Left forelimb (tissue), 1 donor: ENCODE measurements around the gene RAMP2.
"Not testable (repeated sequence)": the region's sequence is repeated elsewhere in the genome, so short reads cannot be mapped to it uniquely, and the experiment has no call there.

ENCODE experiments used
- DNase-seq: peaks from one replicate; pipeline ENCODE4 v3.0.0-alpha.2; 2018; ENCODE audit warnings: low spot score

Gene RAMP2

DNA sequence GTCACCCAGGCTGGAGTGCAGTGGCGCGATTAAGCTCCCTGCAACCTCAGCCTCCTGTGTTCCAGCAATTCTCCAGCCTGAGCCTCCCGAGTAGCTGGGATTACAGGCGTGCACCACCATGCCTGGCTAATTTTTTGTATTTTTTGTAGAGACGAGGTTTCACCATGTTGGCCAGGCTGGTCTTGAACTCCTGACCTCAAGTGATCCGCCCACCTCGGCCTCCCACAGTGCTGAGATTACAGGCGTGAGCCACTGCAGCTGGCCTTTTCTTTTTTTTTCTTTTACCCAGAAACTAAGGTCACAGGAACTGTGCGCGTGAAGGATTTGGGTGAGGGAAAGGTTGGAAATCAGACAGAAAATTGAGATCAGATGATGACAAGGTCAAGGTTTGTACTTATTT lies 8.9 kb downstream of the RAMP2 start:
- not testable (repeated sequence) for DNase-seq

DNA sequence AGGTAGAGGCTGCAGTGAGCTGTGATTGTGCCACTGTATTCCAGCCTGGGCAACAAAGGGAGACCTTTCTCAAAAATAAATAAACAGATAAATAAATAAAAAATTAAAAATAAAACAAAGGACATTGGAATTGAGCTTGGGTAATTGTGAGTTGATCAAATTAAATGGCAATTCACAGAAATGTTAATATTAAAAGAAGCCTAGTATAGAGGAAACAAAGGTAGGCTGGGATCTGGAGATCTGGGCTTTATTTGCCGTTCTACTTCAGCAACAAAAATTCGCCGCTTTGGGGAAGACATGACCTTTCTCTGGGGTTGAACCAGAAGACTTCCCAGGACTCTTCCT lies 11.9 kb downstream of the RAMP2 start:
- DNase-seq, result no peak

DNA sequence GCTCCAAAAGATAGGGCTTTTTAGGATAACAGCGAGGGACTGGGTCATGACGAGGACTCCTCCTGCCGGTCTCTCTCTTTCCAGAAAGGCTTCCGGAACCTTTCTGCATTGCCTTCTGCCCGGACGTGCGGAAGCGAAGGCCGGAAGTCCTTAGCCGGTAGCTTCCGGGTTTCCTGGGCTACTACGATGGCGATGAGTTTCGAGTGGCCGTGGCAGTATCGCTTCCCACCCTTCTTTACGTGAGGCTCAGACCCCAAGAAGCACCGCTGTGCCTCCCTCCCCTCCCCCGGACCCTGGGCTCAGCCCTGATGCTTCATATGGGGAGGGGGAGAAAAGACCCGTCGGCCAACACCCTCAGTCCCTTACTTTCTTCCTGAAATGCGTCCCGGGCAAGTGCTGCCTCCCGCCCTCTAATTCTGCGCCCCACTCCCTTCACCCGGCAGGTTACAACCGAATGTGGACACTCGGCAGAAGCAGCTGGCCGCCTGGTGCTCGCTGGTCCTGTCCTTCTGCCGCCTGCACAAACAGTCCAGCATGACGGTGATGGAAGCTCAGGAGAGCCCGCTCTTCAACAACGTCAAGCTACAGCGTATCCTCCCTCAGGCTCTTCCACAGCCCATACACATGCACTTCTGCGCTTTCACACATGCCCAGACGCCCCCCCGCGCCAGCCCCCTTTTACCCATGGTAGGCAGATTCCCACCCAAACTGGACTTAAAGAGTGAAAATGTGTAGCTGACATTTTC lies 12.4 kb downstream of the RAMP2 start, which contains the start of gene VPS25:
Gene VPS25 (plus strand): TSS at position 160 of the 746 bp plus-strand sequence. CDS start 27 bp downstream, at position 187.
- peak; percentile 83 for DNase-seq

DNA sequence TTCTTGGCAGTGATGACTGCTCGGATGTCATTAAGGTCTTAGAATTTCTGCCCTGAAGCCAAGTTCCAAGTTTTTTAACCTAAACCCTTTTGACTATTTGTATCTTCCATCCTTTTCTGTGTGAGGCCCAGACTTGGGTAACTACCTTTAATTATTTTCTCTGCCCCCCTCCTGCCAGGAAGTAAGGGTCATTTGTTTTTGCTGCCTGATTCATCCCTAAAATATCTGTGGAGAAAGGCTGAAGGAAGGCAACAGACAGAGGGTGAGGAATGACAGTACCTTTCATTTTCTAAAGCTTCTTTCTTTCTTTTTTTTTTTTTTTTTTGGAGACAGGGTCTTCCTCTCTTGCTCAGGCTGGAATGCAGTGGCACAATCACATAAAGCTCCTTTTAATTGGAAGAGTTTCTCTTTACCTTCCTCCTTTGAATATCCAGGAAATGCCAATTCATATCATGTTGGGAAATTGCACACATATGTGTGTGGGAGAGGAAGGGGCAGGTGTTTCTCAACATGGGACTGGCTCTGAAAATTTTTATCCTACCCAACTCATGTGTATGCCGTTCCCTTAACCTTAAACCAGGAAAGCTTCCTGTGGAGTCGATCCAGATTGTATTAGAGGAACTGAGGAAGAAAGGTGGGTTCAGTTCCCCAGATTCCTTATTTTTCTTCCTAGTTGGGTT lies 13.2 kb downstream of the RAMP2 start:
- no peak for DNase-seq

DNA sequence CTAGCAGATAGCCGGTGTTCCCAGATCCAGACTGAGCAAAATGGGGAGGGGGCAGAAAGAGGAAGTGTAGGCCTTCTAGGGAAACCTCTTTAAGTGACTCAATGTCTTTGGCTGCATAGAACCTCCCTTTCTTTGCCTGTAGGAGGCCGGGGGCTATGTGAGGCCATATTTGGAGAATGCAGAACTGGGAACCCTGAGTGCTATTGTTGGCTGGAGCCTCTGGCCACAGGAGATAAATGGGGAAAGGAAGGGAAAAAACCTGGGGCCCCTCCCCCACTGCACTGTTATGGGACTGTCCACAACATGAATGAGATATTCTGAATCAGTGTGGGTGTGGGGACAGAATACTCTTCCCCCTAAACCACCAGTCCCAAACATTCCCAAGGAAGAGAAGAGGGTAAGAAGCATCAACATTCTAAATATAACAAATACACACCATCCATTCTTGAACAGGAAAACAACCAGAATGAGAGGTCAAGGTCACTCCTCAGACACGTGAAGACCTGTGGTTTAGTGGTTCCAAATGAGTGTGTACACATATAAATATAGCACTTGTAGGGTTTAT lies 14.6 kb downstream of the RAMP2 start:
- no peak for DNase-seq

DNA sequence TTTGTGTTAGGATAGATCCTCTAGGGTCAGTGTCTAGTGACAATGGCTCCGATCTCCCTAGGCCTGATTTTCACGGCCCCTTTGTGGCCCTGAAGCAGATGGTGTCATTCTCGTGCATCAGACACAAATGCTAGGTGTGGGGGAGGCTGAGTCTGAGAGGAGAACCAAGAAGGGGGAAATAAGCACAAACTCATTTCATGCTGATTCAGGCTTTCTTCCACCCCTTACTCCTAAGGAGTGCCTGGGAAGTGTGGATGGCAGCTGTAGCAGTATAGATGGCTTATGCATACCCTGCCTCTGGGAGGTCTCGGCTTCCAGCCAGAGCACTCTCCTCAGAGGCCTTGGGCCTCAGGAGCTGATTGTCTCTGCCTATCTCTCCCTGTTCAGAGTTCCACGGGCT lies 17.5 kb downstream of the RAMP2 start:
- no peak for DNase-seq

DNA sequence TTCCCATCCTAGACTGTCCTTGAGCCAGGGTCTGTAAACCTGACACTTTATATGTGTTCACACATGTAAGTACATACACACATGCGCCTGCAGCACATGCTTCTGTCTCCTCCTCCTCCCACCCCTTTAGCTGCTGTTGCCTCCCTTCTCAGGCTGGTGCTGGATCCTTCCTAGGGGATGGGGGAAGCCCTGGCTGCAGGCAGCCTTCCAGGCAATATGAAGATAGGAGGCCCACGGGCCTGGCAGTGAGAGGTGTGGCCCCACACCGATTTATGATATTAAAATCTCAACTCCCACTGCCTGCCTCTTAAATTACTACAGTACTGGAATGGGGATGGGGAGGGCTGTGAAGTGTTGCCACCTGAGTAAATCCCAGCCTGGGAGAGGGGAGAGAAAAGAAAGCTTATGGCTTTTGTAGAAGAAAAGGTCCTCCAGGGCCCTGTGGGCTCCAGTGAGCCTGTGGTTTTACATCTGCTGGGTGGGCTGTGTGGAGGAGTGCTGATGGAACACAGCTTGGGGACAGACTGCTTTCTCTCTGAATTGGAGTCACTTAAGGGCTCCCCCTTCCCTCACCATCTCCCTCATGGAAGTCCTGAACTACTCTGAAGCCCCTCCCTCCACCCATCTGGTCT lies 18.4 kb downstream of the RAMP2 start:
- DNase-seq, result no peak

DNA sequence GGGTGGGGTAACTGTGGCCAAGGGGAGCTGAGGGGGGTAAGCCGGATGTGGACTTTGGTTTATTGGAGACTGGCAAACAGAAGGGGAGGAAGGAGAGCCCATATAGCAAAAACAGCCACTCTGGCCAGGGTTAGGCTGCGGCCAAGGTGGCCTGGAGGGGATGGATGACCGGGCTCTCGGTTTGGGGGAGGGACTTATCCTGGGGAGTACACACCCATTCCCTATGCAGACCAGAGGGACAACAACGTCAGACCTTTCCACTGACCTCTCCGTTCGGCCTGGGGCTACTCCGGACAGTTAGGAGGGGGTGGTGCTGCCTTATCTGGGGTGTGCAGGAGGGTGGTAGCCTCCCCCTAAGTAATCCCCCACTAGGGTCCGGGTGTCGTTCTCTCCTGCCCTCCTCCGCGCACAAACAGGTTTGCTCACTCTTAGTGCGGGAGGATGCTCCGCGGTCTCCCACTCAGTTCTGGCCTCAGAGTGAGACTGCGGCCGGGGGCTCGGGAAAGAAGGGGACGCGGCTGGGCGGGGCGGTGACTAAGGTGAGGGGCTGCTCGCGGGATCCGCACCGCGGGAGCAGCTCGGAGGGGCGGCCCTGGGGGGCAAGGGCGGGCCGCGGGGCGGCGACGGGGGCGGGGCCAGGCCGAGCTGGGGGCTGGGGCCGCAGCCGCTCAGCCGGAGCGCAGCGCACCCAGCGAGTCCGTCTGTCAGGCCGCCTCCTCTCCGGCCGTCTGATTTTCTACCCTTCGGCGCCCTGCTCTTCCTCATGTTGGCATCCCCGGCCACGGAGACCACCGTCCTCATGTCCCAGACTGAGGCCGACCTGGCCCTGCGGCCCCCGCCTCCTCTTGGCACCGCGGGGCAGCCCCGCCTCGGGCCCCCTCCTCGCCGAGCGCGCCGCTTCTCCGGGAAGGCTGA lies 19.2 kb downstream of the RAMP2 start, which contains the start of gene WNK4:
Gene WNK4 (plus strand): TSS at position 675 of the 915 bp plus-strand sequence. CDS start 89 bp downstream, at position 764.
- DNase-seq, result no peak

DNA sequence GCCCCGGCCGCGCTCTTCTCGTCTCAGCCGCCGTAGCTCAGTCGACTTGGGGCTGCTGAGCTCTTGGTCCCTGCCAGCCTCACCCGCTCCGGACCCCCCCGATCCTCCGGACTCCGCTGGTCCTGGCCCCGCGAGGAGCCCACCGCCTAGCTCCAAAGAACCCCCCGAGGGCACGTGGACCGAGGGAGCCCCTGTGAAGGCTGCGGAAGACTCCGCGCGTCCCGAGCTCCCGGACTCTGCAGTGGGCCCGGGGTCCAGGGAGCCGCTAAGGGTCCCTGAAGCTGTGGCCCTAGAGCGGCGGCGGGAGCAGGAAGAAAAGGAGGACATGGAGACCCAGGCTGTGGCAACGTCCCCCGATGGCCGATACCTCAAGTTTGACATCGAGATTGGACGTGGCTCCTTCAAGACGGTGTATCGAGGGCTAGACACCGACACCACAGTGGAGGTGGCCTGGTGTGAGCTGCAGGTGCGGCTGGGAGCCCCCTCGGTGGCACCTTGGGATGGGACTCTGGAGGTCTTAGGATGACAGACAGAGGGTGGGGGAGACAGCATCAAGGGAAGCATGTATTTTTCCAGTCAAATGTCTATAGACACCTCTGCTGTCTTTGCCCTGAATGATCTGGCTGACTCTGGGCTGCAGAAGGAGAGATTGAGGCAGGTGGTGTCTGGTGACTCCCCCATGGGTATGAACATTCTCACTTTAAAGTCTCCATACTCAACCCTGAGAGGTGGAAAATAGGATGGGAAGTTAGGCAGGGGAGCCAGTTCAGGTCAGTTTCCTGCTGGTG lies 20.0 kb downstream of the RAMP2 start:
- no peak for DNase-seq

DNA sequence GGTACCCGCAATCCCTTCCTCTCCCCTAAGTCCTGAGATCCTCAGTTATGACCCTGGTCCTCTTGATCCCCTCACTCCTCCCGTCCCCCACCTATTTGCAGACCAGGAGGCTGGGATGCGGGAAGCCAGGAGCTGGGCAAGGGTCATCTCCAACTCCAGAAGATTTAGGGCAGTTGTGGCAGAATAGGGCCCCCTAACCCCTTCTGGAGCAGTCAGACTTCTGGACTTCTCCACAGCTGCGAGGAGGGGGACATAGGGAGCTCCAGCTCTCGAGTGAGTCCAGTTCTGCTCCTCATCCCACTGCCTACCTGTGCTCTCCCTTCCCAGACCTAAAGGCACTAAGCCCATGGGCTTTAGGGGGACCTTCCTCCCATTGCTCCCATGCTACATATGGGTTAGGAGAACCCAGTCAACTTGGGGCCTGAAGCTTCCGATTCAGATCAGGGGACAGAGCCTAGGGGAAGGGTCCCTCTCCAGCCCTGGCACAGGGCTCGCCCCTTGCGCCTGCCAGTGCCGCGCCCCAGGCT lies 20.7 kb downstream of the RAMP2 start:
- no peak for DNase-seq

DNA sequence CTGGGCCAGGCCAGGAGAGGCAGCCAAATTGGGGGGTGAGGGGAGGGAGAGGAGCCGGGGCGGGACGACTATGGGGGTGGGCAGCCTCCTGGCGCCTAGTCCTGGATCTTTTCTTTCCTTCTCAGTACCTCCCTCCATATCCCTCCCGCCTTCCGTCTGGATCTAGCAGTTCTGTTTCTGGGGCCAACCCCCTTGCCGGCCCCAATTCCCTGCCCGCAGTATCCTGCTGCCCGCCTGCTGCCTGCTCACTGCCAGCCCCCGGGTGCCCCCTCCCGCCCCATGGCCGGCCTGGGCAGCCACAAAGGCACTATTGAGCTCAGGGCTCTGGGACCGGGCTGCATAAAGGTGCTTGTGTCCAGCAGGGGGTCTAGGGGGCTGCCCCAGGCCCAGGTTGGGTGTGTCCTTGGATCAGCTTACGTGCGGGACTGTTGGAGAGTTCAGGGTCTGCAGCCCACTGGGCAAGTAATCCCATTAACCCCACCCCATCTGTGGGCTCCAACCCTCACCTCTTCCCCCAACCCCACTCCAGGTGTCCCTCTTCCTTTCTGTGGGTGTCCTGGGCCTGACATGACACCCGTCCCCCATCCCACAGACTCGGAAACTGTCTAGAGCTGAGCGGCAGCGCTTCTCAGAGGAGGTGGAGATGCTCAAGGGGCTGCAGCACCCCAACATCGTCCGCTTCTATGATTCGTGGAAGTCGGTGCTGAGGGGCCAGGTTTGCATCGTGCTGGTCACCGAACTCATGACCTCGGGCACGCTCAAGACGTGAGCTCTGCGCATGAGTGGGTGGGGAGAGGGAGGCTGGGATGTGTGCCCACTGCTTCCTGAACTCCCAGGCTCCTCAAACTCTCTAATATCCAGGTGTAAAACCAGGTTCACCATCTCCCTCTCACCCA lies 21.4 kb downstream of the RAMP2 start:
- no peak for DNase-seq

DNA sequence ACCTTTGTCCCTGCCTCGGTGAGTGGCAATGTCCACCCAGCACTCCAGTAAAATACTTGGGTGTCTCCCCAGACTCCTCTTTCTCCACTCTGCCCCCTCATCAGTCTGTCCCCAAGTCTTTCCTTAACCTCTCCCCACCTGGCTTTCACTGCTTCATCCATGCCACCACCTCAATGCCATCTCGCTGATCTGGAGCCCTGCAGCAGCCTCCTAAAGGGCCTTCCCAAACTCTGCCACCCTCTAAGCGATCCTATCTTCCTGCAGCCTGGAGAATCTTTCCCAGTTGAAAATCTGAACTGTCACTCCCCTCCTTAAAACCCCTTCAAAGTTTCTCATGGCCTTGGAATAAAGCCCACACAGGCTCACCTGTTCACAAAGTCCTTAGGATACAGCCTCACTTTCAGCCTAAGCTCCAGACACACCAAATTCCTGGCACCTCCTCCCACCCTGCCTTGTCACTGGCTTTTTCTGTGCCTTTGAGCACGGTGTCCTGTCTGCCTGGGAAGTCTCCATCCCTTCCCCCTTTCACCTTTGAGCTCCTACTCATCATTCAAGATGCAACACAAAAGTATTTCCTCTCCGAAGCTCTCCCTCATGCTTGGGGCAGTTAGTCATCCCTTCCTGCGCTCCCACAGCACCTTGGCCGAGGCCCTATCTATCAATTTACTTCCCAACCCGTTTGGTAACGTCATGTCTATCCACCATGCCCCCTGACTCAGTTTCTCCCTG lies 22.2 kb downstream of the RAMP2 start:
- no peak for DNase-seq

DNA sequence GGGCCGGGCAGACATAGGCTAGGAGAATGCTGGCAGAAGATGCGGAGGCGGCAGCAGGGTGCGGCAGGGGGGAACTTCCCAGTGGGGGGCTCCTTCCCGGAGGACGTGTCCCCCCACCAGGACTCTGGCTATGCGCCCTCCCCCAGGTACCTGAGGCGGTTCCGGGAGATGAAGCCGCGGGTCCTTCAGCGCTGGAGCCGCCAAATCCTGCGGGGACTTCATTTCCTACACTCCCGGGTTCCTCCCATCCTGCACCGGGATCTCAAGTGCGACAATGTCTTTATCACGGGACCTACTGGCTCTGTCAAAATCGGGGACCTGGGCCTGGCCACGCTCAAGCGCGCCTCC lies 22.7 kb downstream of the RAMP2 start:
- no peak for DNase-seq

DNA sequence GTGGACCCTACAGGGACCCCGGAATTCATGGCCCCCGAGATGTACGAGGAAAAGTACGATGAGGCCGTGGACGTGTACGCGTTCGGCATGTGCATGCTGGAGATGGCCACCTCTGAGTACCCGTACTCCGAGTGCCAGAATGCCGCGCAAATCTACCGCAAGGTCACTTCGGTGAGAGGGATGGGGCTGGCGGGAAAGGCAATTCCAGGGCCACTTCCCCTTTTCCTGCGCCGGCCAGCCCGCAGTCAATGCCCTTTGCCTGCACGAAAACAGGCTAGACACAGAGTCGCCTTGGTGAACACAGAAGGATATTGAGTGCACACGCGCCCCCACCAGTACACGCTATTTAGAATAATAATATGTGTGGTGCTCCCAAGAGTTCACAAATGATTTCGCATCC lies 23.4 kb downstream of the RAMP2 start:
- DNase-seq, result no peak

DNA sequence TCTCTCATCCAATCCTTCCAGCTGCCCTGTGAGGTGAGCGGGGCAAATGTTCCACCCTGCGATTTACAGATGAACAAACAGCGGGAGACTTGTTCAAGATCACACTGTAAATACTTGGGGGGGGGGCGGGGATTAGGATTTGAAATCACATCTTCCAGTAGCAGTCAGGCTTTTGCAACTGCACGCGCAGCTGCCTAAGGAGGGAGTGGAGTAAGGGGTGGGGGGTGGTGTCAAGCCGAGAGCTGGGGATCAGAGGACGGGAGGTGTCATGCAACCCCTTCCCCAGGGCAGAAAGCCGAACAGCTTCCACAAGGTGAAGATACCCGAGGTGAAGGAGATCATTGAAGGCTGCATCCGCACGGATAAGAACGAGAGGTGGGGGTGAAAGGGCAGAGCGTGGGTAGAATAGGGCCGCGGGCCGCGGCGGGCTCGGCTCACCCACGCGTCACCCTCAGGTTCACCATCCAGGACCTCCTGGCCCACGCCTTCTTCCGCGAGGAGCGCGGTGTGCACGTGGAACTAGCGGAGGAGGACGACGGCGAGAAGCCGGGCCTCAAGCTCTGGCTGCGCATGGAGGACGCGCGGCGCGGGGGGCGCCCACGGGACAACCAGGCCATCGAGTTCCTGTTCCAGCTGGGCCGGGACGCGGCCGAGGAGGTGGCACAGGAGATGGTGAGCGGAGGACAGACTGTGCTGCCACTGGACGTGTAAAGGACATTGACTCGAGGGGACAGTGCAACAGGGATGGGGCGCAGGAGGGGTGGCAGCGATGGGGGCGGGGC lies 24.0 kb downstream of the RAMP2 start:
- DNase-seq, result no peak

DNA sequence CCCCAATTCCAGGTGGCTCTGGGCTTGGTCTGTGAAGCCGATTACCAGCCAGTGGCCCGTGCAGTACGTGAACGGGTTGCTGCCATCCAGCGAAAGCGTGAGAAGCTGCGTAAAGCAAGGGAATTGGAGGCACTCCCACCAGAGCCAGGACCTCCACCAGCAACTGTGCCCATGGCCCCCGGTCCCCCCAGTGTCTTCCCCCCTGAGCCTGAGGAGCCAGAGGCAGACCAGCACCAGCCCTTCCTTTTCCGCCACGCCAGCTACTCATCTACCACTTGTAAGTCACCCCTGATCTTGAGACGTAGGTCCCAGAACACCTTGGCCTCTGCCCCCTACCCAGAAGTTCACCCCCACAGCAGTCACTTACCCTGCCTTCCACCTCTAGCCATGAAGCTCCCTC lies 26.2 kb downstream of the RAMP2 start:
- DNase-seq, result no peak

DNA sequence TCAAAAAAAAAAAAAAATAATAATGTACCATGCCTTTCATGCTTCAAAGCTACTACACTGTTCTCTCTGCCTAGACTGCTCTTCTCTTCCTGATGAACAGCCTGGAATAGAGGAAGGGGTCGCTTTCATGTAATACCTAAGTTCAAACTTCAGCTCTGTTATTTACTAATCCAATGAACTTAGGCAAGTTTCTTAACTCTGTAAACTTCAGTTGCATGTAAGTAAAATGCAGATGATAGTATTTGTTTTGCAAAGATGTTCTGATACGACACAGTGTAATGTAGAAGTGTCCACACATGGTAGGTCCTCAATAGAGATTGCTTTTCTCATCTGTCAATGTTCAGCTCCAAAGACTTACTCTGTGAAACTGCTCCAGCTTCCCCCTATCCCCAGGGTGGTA lies 30.9 kb downstream of the RAMP2 start:
- DNase-seq, result no peak

DNA sequence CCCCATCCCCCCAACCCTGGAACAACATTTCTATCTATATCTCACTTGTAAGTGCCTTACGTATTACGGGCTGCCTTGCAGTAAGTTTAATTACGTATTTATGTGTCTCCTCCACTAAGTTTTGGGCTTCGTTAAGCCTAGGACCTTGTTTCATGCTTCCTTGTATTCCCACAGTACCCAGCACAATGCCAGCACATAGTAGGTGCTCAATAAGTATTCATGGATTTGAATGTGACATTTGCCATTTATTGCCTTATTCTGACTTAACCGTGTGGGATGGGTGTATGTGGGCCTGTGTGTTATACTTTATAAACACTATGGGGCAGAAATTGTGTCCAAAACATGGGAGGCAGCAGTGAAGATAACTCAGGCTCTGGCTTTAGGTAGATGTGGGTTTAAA lies 31.5 kb downstream of the RAMP2 start:
- no peak for DNase-seq
